Endothelial cell (in vitro differentiated cells): Measurements from ENCODE around the gene ZNF253. TPM values are rescaled to one million over a fixed set of nuclear protein-coding genes. Genes with fewer than 3 reads are reported as not detected.
"Not testable (repeated sequence)": the region's sequence is repeated elsewhere in the genome, so short reads cannot be mapped to it uniquely, and the experiment has no call there.

Source experiments
- DNase-seq: peaks from one replicate; pipeline ENCODE4 v3.0.0; 2021; ENCODE audit warnings: low spot score
- H3K27ac Mint-ChIP-seq: one replicate; pipeline ENCODE4 v1.8.0; 2021; ENCODE audit warnings: mixed read lengths, inconsistent platforms; ENCODE audit not compliant: unreplicated experiment
- H3K27me3 Mint-ChIP-seq: one replicate; pipeline ENCODE4 v1.8.0; 2021; ENCODE audit warnings: mild to moderate bottlenecking, moderate library complexity, mixed read lengths, inconsistent platforms; ENCODE audit not compliant: unreplicated experiment
- H3K36me3 Mint-ChIP-seq: one replicate; pipeline ENCODE4 v1.8.0; 2021; ENCODE audit warnings: mild to moderate bottlenecking, low read depth, mixed read lengths, inconsistent platforms; ENCODE audit not compliant: unreplicated experiment
- H3K4me1 Mint-ChIP-seq: one replicate; pipeline ENCODE4 v1.8.0; 2021; ENCODE audit warnings: mild to moderate bottlenecking, mixed read lengths, inconsistent platforms; ENCODE audit not compliant: unreplicated experiment
- H3K4me3 Mint-ChIP-seq: one replicate; pipeline ENCODE4 v1.8.0; 2021; ENCODE audit warnings: mild to moderate bottlenecking, mixed read lengths, inconsistent platforms; ENCODE audit not compliant: unreplicated experiment
- H3K9me3 Mint-ChIP-seq: one replicate; pipeline ENCODE4 v1.8.0; 2021; ENCODE audit warnings: mixed read lengths, inconsistent platforms; ENCODE audit not compliant: unreplicated experiment
- CTCF ChIP-seq: fragments of 200-600 bp; sonication (generic); IDR thresholded peaks from one replicate; pipeline ENCODE4 v1.5.0; 2021; ENCODE audit warnings: antibody characterized with exemption; ENCODE audit not compliant: unreplicated experiment
- total RNA-seq: library from RNA; stranded (reverse); fragmentation: NEBNext Ultra II Directional; extraction: Animal tissue kit (Norgen Biotek cat#: 25700); gene quantifications from one replicate; pipeline ENCODE4 v1.2.1, GENCODE V29; 2021; ENCODE audit not compliant: unreplicated experiment

Gene ZNF253
- total RNA-seq, 1 donor from 2014 or later: 23.3 TPM

GRCh38 chr19:19866611-19867248, 1.0 kb downstream of the ZNF253 start:
- Mint-ChIP-seq H3K27me3 (peaks cover 11% of the 10 kb centered on the region), H3K27ac (peak overlapping the region; percentile 99), H3K9me3 (no peaks in the 10 kb centered on the region), H3K36me3 (peaks cover 11% of the 10 kb centered on the region), H3K4me1 (peaks cover 17% of the 10 kb centered on the region), H3K4me3 (peak overlapping the region; percentile 99)
- TF ChIP-seq CTCF: no peak
- DNase-seq: peak; percentile 66

- not testable (repeated sequence) for H3K4me3 Mint-ChIP-seq, H3K36me3 Mint-ChIP-seq, DNase-seq, H3K9me3 Mint-ChIP-seq, H3K27ac Mint-ChIP-seq
- peaks cover 11% of the 10 kb centered on the region for H3K27me3 Mint-ChIP-seq
- H3K4me1 Mint-ChIP-seq: peaks cover 17% of the 10 kb centered on the region
Observed at GRCh38 chr19:19870086-19870485, 4.4 kb downstream of the ZNF253 start.

GRCh38 chr19:19871932-19872331, 6.2 kb downstream of the ZNF253 start:
- Mint-ChIP-seq H3K4me3 (no peak overlapping the region), H3K4me1 (peaks cover 13% of the 10 kb centered on the region), H3K27ac (no peak overlapping the region), H3K36me3 (peaks cover 13% of the 10 kb centered on the region), H3K27me3 (peaks cover 2% of the 10 kb centered on the region), H3K9me3 (no peaks in the 10 kb centered on the region)
- no peak for DNase-seq
- TF ChIP-seq CTCF: no peak

- peaks cover 1% of the 10 kb centered on the region for H3K4me1 Mint-ChIP-seq
- no peak overlapping the region for H3K27ac Mint-ChIP-seq
- no peak for DNase-seq
- no peak for TF ChIP-seq CTCF
- peaks cover 14% of the 10 kb centered on the region for H3K36me3 Mint-ChIP-seq
- no peaks in the 10 kb centered on the region for H3K27me3 Mint-ChIP-seq
- no peaks in the 10 kb centered on the region for H3K9me3 Mint-ChIP-seq
- no peak overlapping the region for H3K4me3 Mint-ChIP-seq
Observed at GRCh38 chr19:19873381-19873780, 7.7 kb downstream of the ZNF253 start.

- no peak overlapping the region for H3K27ac Mint-ChIP-seq
- peaks cover 31% of the 10 kb centered on the region for H3K36me3 Mint-ChIP-seq
- H3K9me3 Mint-ChIP-seq: no peaks in the 10 kb centered on the region
- H3K27me3 Mint-ChIP-seq: no peaks in the 10 kb centered on the region
- H3K4me1 Mint-ChIP-seq: no peaks in the 10 kb centered on the region
- H3K4me3 Mint-ChIP-seq: peak overlapping the region; percentile 6
- no peak for TF ChIP-seq CTCF
- DNase-seq: no peak
Observed at GRCh38 chr19:19877724-19878123, 12.0 kb downstream of the ZNF253 start.
